Iris pigment epithelial cell (primary cell): ENCODE data around the gene APBA1.
A peak's percentile ranks its signal among the peaks of the same experiment; 100 is the strongest.

Experiments
- DNase-seq: peaks from one replicate; pipeline ENCODE4 v3.0.0-alpha.2; 2011; ENCODE audit warnings: low read depth

Gene APBA1

DNA sequence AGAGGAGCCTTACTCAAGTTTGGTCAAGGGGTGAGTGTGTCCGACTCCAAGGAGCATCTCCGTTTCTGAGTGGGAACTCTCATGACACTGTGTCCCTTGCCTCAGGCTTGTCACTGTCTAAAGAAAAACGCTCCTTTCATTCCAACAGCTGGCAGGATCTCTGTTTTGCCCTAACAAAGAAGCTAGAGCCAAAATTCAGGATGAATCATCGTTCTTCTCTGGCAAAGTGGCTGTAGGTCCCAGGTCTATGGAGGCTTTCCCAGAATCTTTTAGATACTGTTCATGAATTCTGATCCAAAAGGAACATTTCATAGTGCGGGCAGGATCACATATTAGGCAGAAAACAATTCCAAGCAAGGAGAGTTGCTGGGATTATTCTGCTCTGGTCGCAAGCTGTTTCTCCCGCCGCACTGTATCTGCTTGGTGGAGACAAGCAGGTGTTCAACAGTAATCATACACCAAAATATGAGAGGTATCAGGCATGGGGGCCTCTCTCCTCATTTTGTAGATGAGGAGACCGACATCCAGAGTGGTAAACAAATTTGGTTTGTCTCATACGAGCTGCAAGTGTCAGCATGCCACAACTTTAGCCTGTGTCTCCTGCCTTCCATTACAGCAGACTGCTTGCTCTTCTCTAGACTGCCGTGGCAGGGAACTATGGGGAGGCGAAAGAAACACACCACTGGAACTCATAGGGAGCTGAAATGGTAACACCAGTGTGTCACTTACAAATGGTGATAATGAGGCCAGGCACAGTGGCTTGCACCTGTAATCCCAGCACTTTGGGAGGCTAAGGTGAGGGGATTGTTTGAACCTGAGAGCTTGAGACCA is 274.6 kb downstream of the APBA1 start:
- no peak for DNase-seq

DNA sequence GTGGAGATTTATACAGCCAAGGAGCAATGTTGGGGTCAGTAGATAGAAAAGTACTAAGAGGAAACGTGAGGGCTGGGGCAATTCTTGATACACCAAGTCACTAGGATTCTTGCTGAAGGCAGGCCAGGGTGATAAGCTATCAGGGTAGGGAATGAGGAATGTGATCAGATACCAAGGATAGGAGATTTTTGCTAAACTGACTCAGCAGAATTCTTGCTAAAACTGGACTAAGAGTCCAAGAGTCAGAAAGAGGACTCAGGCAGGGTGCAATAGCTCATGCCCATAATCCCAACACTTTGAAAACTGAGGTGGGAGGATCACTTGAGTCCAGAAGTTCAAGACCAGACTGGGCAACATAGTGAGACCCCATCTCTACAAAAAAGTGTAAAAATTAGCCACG is 275.4 kb downstream of the APBA1 start:
- no peak for DNase-seq

DNA sequence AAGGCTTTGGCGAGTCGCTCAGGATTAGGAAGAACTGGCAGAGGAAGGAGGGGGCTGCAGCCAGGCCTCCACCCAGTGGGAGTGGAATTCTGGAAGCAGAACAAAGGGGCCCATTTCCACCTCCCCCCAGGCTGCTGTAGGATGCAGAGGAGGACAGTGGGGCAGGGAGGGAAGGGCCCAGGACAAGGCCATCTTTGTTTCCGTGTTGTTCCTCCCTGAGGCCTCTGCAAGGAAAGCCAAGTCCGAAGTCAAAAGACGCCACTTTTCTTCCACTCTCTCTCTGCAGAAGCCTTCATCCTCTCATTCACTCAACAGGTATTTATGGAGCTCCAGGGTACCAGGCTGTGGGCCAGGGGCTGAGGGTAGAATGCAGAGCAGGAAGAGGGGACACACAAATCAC is 276.5 kb downstream of the APBA1 start:
- DNase-seq: no peak

DNA sequence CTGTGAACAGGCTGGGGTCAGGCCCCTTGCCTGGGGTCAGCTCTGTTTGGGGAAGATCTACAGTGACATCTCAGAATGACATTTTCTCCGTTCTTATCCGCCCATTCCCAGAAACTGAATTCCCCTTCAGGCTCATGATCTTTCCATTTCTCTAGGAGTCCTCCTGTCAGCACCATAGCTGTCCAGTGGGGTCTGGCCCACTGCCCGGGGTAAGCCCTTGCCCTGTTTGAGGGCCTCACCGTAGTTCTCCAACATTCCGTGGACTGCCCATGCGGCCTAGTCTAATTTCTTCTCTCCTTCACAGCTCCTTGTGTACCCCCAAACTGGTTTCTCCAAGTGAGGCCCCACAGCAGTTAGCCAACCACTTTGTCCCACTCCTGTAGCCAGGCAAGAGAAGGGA is 278.7 kb downstream of the APBA1 start:
- no peak for DNase-seq

DNA sequence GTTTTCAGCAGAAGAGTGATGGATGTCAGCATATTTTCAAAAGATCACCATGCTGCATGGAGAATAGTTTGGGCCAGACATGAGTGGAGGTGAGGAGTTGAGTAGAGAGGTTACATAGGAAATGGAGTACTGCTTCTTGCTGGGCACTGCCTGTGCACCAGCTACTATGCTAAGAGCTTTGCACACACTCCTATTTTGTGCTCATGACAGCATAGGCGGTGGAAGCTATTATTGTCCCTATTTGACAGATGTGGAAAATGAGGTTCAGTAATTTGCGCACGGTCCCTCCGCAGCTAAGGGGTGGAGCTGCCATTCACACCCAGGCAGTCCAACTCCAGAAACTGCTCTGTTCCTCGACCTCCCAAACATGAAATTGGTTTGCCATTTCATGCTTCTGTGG is 279.3 kb downstream of the APBA1 start:
- DNase-seq: no peak

DNA sequence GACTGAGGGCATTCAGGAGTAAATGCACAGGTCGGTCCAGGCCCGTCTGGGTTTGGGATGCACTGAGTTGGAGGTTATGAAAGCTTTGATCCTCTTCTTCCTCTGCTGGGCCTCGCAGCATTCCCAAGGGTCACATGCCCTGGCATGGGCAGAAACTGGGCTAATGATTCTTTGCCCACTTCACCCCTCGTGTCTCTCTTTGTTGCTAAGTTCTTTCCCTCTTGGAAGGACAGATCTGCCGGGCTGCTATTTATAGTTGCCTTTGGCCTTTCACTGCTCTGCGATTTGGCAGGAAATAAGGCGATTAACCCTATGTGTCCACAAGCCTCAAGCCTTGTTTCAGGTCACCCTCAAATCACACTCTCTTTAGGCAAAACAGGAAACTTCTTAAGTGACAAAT is 280.2 kb downstream of the APBA1 start:
- DNase-seq: peak; percentile 10

DNA sequence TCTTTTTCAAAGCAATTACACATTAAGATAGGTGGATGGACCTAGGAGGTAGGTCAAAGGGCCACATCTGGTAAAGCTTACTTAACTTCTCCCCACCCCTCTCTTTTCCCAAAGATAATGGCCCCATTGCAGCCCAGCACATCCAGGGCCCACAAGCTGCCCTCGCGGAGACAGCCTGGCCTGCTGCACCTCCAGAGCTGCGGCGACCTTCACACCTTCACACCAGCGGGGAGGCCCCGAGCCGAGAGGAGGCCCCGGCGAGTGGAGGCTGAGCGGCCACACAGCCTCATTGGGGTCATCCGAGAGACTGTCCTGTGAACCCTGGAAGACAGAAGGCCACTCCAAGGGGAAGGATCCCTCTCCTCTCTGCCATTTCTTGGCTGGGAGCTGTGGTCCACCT is 280.7 kb downstream of the APBA1 start:
- DNase-seq: no peak

DNA sequence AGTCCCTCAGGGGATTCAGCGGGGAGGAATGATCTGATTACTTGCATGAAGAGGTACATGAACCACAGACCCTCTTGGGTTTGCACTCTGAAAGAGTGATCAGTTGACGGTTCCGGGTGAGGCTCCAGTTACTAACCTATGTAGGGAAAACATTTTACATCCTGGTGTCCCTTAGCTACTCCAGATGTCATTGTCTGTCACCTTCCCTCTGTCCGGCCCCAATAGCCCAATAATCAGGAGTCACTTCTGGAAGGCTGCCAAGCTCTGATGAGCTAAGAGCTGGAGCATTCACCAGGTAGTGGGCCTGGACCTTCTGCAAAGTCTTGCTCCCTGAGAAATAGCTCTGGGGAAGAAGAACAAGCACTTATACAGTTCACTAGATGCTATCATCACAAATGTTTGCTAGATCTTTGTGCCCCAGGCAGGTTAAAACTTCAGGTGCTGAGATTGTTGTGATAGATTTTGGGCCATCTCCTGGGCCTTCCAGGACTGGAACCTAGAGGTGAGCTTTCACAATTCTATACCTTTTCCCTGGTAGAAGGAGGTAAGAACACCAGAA is 282.7 kb downstream of the APBA1 start:
- DNase-seq: no peak

DNA sequence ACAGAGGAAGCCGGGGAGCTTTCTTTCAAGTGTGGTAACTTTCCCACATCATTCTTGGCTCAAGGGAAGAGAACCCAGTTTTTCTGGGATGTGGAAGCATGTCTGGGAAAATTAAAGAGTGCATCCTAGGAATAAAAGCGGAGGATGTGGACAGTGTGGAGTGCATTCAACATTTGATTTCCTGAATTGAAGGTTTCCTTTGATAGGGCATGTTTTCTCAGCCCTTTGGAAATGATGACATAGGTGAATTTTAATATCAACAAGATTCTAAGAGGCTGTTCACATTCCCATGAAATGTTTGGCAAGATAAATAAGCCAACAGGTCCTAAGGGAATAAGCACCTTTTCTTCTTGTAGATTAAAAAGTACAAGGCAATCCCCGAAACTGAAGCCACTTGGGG is 283.6 kb downstream of the APBA1 start:
- no peak for DNase-seq

DNA sequence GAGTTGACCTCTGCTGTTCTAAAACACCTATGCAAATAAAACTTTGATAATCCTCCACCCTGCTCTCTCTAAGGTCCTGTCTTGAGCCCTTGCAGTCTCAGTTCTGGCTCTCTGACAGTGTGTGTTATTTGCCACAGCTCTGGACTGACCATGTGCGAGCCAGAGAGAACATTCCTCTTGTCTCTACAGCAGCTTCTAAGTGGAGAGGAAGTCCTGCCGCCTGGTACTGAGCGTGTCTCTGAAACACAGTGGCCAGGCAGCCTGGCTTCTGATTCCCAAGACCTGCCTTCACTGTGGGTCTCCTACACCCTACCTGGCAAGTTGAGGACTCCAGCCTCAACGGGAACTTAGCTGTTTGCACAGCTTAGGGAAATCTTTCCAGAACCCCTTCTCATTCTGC is 285.5 kb downstream of the APBA1 start:
- DNase-seq: no peak

DNA sequence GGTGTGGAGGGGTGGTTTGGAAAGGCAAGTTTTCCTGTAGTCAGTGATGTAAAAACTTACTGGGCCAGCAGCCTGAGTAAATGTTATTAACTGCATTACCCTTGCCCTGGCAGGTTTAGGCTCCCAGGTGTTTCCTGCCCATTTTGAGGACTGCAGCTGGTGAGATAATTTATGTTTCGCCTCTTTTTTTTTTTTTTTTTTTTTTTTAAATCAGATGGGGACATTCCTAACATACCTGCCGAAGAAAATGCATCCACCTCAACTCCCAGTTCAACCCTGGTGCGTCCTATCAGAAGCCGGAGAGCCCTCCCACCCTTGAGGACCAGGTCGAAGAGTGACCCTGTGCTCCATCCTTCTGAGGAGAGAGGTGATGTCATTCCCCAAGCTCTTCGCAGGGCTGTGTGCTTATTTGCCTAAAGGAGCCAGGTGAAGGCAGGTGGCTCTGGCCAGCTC is 286.6 kb downstream of the APBA1 start:
- no peak for DNase-seq

DNA sequence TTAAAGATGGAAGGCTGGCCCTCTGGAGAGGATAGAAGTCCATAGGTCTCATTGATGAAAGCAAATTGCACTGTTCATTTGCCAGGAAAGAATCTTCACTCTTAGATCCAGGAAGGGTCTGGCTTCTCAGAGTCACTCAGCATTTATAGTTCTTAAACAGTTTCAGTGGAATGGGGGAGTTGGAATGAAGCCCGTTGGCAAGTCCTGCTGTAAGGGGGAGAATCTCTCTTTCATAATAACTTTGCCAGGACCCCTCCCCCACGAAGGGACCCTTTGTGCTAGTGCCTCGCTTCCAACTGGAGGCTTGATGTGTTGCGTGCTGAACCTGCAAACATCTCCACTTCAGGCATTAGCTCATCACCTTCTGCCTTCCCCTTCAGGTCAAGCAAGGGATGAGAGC is 290.0 kb downstream of the APBA1 start:
- no peak for DNase-seq

DNA sequence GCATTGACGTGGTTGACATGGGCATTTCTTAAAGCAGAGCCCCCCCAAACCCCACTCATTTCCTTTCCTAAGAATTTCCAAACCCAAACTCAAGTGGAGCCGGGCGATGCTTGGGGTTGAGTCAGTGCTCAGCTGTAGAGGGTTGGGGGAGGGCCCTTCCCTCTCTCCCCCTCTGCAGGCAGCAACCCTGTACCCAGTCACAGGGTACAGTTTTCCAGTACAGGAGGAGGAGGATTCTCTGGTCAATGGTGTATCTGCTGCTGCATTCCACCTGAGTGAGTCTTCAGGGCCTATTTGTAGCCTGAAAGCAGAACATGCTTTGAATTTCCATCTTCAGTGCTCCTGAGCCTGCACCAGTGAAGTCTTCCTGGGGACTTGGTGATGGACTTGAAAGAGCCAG is 291.4 kb downstream of the APBA1 start:
- DNase-seq: peak; percentile 48

DNA sequence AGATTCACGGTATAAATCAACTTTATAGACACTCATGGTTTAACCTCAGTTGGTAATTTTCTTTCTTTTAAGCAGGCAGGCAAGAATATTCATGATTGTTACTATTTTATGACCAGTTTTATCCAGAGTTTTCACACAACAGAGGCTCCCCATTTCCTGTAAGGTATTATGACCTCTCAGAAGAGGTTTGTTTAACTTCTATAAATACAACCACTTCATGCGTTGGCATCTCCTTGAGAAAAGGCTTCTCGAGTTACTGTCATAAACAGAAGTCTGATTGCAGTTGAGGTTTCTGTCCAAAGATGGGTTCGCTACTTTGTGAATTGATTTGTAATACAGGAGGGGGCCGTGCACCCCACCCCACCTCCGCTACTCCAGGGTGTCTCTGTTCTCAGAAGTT is 291.9 kb downstream of the APBA1 start:
- peak; percentile 7 for DNase-seq

DNA sequence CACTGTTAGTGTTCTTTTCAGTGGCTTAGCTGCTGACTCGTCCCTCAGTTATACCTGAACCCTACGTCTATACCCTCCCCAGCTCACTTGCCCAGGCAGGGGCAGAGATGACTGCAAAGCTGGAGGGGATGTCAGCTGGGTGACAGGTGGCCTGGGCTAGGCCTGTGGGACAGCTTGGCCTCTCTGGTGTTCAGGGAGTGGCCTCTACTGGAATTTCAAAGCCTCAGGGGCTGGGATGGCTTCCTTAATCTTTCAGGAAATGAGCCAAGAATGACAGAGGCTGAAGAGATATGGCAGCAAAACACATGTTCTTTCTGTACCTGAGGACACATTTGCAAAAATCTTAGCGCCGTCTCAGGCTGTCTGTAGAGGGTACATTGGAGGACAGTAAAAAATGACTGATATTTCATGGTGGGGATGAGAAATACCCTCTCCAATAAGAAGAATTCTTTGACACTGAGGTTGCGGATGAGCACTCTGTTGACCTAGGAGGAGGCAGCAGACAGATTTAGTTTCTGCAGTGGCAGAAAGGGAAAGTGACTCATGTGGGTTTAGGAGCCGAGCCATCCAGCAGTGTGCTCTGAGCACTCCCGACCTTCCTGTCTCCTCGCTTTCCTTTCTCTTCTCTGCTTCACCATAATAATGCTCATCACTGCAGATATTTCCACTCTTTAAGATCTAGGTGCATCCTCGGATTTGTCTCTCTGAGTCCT is 292.7 kb downstream of the APBA1 start:
- peak; percentile 74 for DNase-seq

DNA sequence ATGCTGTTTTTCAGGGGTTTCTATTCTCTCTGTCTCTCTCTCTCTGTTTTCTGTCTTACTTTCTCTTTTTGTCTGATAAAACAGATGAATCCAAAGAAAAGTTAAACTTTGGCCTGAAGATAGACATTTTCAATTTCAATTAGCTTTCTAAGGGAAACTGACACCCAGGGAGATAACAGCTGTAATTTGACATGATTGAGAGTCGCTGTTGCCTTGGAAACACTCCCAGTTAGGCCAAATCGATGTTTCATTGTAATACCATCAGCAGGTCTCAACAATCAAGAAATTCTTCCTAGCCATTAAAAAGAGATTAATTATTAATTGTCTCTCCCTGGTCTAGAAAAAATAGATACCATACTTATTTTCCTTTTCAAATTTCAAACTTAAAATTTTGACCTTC is 294.2 kb downstream of the APBA1 start:
- DNase-seq: no peak
